Stimulated activated naive CD8-positive, alpha-beta T cell treated with anti-CD3 and anti-CD28 coated beads, Interleukin-15, amount 100 ng/mL, for 72 hours (primary cell): Measurements from ENCODE around the gene CDKAL1.

Source experiments
- ATAC-seq: fragments of 150-1000 bp; cut with Tn5 transposase; 2 replicates; pipeline ENCODE4 v1.10.0; 2021; ENCODE audit warnings: mild to moderate bottlenecking, moderate library complexity
- DNase-seq, 2 donors: peaks; one replicate each; pipeline ENCODE4 v3.0.0; 2021 to 2022
- H3K27ac Mint-ChIP-seq, 2 donors: one replicate each; pipeline ENCODE4 v1.8.0; 2022; ENCODE audit warnings: mild to moderate bottlenecking in 2 of 2, mixed read lengths in 2 of 2, moderate library complexity in 2 of 2
- H3K27me3 Mint-ChIP-seq: one replicate; pipeline ENCODE4 v1.8.0; 2022; ENCODE audit warnings: mixed read lengths
- H3K4me1 Mint-ChIP-seq: one replicate; pipeline ENCODE4 v1.8.0; 2022; ENCODE audit warnings: mild to moderate bottlenecking, mixed read lengths
- H3K4me3 Mint-ChIP-seq, 2 donors: one replicate each; pipeline ENCODE4 v1.8.0; 2022; ENCODE audit warnings: mild to moderate bottlenecking in 2 of 2, mixed read lengths in 2 of 2, moderate library complexity in 1 of 2
- H3K9me3 Mint-ChIP-seq, 2 donors: one replicate each; pipeline ENCODE4 v1.8.0; 2022; ENCODE audit warnings: mixed read lengths in 2 of 2

The CDKAL1 gene

GRCh38 chr6:21219856-21220255 is 685.6 kb downstream of the CDKAL1 start:
- Mint-ChIP-seq H3K27me3 (no peaks in the 10 kb centered on the region), H3K9me3 (no peaks in the 10 kb centered on the region), H3K4me1 (no peaks in the 10 kb centered on the region), H3K4me3 (no peak overlapping the region), H3K27ac (no peak overlapping the region)
- ATAC-seq, result no peak
- DNase-seq, result no peak

GRCh38 chr6:21220271-21220987 is 686.2 kb downstream of the CDKAL1 start:
- no peaks in the 10 kb centered on the region for H3K4me1 Mint-ChIP-seq
- H3K27me3 Mint-ChIP-seq, result no peaks in the 10 kb centered on the region
- H3K4me3 Mint-ChIP-seq, result no peak overlapping the region
- no peaks in the 10 kb centered on the region for H3K9me3 Mint-ChIP-seq
- no peak overlapping the region for H3K27ac Mint-ChIP-seq
- no peak for DNase-seq
- ATAC-seq, result no peak

- H3K4me1 Mint-ChIP-seq, result no peaks in the 10 kb centered on the region
- no peak overlapping the region for H3K4me3 Mint-ChIP-seq
- no peaks in the 10 kb centered on the region for H3K9me3 Mint-ChIP-seq
- H3K27ac Mint-ChIP-seq, result no peak overlapping the region
- no peaks in the 10 kb centered on the region for H3K27me3 Mint-ChIP-seq
- ATAC-seq (no peak), DNase-seq (no peak)
Observed at GRCh38 chr6:21222656-21223055, 688.4 kb downstream of the CDKAL1 start.

- DNase-seq, result no peak
- Mint-ChIP-seq H3K27me3 (no peaks in the 10 kb centered on the region), H3K27ac (no peak overlapping the region), H3K4me3 (no peak overlapping the region), H3K9me3 (peaks cover 0 to 6% of the 10 kb centered on the region in 2 donors), H3K4me1 (peaks cover 5% of the 10 kb centered on the region)
- ATAC-seq, result no peak
Observed at GRCh38 chr6:21225912-21226311, 691.7 kb downstream of the CDKAL1 start.

- no peak for ATAC-seq
- no peaks in the 10 kb centered on the region for H3K27me3 Mint-ChIP-seq
- DNase-seq, result no peak
- peaks cover 5% of the 10 kb centered on the region for H3K4me1 Mint-ChIP-seq
- no peak overlapping the region for H3K27ac Mint-ChIP-seq
- H3K9me3 Mint-ChIP-seq, result peaks cover 0 to 6% of the 10 kb centered on the region in 2 donors
- no peak overlapping the region for H3K4me3 Mint-ChIP-seq
Observed at GRCh38 chr6:21227486-21227885, 693.2 kb downstream of the CDKAL1 start.

DNA sequence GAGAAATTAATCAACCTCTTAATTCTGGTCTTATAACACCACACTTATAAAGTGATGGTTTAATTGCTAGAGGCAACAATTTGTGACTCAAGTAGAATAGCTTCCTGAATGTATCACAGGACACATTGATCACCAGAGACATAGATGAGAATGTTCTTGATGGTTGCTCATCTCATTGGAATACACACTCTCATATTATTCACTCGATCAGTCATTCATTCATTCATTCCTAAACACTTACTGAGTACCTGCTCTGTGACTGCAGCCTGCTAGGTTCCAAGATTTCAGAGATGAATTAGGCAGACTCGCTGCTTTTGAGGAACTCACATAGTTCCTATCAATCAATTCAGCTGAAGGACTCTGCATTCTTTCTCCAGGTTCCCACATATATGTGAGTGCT is 694.2 kb downstream of the CDKAL1 start:
- no peak for ATAC-seq
- peaks cover under 1 to 13% of the 10 kb centered on the region in 2 donors for H3K9me3 Mint-ChIP-seq
- H3K4me3 Mint-ChIP-seq, result no peak overlapping the region
- peak overlapping the region in 1 of 2 donors; percentile 19 for H3K27ac Mint-ChIP-seq
- no peak for DNase-seq
- H3K4me1 Mint-ChIP-seq, result peaks cover 5% of the 10 kb centered on the region
- H3K27me3 Mint-ChIP-seq, result no peaks in the 10 kb centered on the region

GRCh38 chr6:21228876-21229460 is 694.7 kb downstream of the CDKAL1 start:
- Mint-ChIP-seq H3K4me1 (peaks cover 5% of the 10 kb centered on the region), H3K27ac (peak overlapping the region in 1 of 2 donors; percentile 19), H3K27me3 (no peaks in the 10 kb centered on the region), H3K9me3 (peaks cover 6 to 13% of the 10 kb centered on the region in 2 donors), H3K4me3 (no peak overlapping the region)
- DNase-seq (no peak), ATAC-seq (no peak)

DNA sequence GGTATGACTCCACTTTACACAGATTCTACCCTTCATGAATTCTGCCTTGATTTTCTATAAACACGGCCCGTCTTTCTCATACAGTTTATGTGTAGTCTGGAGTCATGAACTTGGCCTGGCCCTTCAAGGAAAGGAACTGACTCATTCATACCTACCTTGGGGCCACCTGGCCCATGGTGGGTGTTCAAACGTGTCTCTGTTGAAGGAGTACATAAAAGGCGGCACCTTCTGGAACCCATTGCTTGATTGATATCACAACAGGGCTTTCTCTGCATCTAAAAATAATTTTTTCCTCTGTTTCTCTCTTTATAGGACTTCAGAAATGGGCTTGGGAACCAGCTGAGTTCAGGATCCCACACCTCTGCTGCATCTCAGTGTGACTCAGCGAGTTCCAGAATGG is 696.3 kb downstream of the CDKAL1 start:
- Mint-ChIP-seq H3K9me3 (peaks cover 16 to 20% of the 10 kb centered on the region in 2 donors), H3K27me3 (no peaks in the 10 kb centered on the region), H3K27ac (no peak overlapping the region), H3K4me3 (no peak overlapping the region), H3K4me1 (peaks cover 5% of the 10 kb centered on the region)
- no peak for DNase-seq
- ATAC-seq, result no peak

DNA sequence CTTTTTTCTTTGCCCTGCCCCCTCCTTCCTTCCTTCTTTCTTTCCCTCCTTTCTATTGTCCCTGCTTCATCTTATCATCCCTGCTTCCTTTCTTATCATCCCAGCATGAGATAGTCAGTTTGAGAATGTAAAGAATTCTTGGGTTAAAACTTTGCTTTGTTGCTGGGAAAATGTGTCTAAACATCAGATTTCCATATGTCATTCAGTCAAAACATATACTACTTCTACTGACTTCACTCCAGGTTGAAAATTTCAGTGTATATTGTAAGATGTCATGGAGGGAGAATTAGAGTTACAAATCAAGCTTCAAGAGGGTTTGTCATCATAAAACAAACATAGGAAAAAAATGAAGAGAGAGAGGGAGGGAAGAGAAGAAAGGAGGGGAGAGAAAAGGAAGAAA is 700.9 kb downstream of the CDKAL1 start:
- Mint-ChIP-seq H3K27me3 (no peaks in the 10 kb centered on the region), H3K27ac (peak overlapping the region in 1 of 2 donors; percentile 60), H3K9me3 (peaks cover 16 to 41% of the 10 kb centered on the region in 2 donors), H3K4me3 (no peak overlapping the region), H3K4me1 (peaks cover 5% of the 10 kb centered on the region)
- ATAC-seq (no peak), DNase-seq (no peak)

DNA sequence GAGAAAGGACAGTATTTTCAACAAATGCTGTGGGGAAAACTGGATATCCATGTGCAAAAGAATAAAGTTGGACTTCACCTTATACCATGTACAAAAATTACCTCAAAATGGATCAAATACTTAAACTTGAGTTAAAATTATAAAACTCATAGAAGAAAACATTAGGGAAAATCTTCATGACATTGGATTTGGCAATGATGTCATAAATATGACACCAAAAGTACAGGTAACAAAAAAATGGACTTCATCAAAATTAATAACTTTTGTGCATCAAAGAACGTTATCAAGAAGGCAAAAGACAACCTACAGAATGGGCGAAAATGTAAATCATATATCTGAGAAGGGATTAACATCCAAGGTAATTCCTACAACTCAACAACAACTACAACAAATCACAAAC is 704.0 kb downstream of the CDKAL1 start:
- peaks cover 26 to 51% of the 10 kb centered on the region in 2 donors for H3K9me3 Mint-ChIP-seq
- no peak overlapping the region for H3K4me3 Mint-ChIP-seq
- H3K4me1 Mint-ChIP-seq, result no peaks in the 10 kb centered on the region

GRCh38 chr6:21240709-21241108 is 706.5 kb downstream of the CDKAL1 start:
- no peaks in the 10 kb centered on the region for H3K4me1 Mint-ChIP-seq
- no peak overlapping the region for H3K27ac Mint-ChIP-seq
- DNase-seq (no peak), ATAC-seq (no peak)
- no peaks in the 10 kb centered on the region for H3K27me3 Mint-ChIP-seq
- H3K4me3 Mint-ChIP-seq, result no peak overlapping the region
- peaks cover 10 to 44% of the 10 kb centered on the region in 2 donors for H3K9me3 Mint-ChIP-seq

More for the DNA sequence above, 704.0 kb downstream of the CDKAL1 start:
- DNase-seq, result no peak
- no peak overlapping the region for H3K27ac Mint-ChIP-seq
- ATAC-seq, result no peak
- no peaks in the 10 kb centered on the region for H3K27me3 Mint-ChIP-seq

DNA sequence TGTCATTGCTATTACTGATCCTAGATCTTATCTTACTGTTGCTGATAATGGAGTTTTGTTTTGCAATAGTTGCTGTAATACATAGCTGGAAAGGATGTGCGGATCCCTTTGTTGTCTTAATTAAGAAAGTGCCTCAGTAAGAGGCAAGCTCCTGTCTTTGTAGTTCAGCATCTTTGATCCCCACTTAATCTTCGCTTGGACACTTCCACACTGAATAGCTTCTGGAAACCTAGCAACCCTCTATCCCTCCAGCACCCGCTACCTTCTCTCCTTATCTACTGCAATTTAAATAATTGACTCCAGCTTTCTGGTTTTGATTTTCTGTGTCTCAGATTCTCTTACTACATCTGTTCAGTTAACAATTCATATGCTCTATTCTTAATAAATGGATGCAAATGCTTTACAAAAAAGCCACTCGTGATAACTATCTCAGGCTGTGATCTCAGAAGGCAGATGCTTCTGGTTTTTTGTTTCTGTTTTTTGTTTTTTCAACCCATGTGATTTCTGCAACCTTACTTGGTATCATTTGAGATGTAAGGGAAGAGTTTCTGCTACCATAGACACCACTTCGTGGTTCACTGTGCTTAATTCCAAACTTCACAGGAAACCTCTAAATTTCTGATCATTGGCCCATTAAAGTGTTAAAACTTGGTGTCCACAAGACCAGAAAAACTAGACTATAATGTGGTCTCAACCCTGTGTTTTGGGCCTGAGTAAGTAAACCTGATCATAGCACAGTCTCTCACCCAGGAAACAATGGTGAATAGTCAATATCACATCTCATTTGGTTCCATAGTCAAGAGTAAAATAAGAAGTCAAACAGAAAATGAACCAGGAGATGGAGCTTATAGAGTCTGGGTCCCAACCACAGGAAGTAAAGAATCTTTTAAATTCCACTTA is 707.2 kb downstream of the CDKAL1 start:
- no peak for ATAC-seq
- Mint-ChIP-seq H3K9me3 (peaks cover 10 to 44% of the 10 kb centered on the region in 2 donors), H3K4me1 (no peaks in the 10 kb centered on the region), H3K27ac (no peak overlapping the region), H3K4me3 (no peak overlapping the region), H3K27me3 (no peaks in the 10 kb centered on the region)
- no peak for DNase-seq

- no peaks in the 10 kb centered on the region for H3K27me3 Mint-ChIP-seq
- H3K4me1 Mint-ChIP-seq, result no peaks in the 10 kb centered on the region
- DNase-seq, result no peak
- no peak overlapping the region for H3K27ac Mint-ChIP-seq
- no peak overlapping the region for H3K4me3 Mint-ChIP-seq
- no peak for ATAC-seq
- peaks cover 10 to 17% of the 10 kb centered on the region in 2 donors for H3K9me3 Mint-ChIP-seq
Observed at GRCh38 chr6:21244897-21245470, 710.7 kb downstream of the CDKAL1 start.

DNA sequence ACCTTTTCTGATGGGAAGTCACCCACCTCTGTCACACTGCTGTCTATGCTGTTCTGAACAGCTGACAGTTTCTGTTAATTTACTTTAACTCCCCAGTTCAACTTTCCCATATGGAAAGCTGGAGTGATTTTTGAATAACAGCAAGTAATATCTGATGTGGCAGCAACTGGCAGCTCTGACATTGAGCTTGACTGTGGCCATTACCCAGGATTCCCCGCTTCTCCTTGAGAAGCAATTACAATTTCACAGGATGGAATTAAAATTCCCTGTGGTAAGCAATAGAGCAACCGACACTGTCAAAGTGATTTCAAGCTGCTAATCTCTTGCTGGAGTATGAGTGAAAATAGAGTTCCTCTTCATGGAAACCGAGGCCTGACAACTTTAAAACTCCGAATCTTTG is 711.2 kb downstream of the CDKAL1 start:
- ATAC-seq (no peak), DNase-seq (no peak)
- no peak overlapping the region for H3K4me3 Mint-ChIP-seq
- no peak overlapping the region for H3K27ac Mint-ChIP-seq
- no peaks in the 10 kb centered on the region for H3K4me1 Mint-ChIP-seq
- H3K9me3 Mint-ChIP-seq, result peaks cover 8 to 14% of the 10 kb centered on the region in 2 donors
- no peaks in the 10 kb centered on the region for H3K27me3 Mint-ChIP-seq

- Mint-ChIP-seq H3K27me3 (no peaks in the 10 kb centered on the region), H3K27ac (no peak overlapping the region), H3K9me3 (peaks cover 5 to 8% of the 10 kb centered on the region in 2 donors), H3K4me3 (no peak overlapping the region), H3K4me1 (no peaks in the 10 kb centered on the region)
- ATAC-seq (no peak), DNase-seq (no peak)
Observed at GRCh38 chr6:21246075-21246474, 711.8 kb downstream of the CDKAL1 start.
